Naive thymus-derived CD4-positive, alpha-beta T cell (primary cell): Measurements from ENCODE around the gene STS. TPM values are rescaled to one million over a fixed set of nuclear protein-coding genes. Genes with fewer than 3 reads are reported as not detected.

ENCODE experiments used
- ATAC-seq: fragments of 150-1000 bp; cut with Tn5 transposase; 2 replicates; pipeline ENCODE4 v1.10.0; 2021; ENCODE audit warnings: mild to moderate bottlenecking, moderate library complexity
- CTCF ChIA-PET: fragments of 350-600 bp; sonication (Branson Sonifier 250); formaldehyde crosslinking; loops from one replicate; lab custom pipeline; 2021; ENCODE audit warnings: antibody characterized with exemption; lab: Charles Lee
- POLR2A ChIA-PET: fragments of 350-600 bp; sonication (Branson Sonifier 250); formaldehyde crosslinking; loops from one replicate; lab custom pipeline; 2021; ENCODE audit warnings: antibody characterized with exemption, inconsistent platforms; lab: Charles Lee
- DNase-seq, 9 donors: peaks; one replicate each; pipeline versions ENCODE4 v3.0.0 to v3.0.0-alpha.2; 2020 to 2022; ENCODE audit warnings: mixed read lengths in 1 of 9
- H3K27ac ChIP-seq: one replicate; pipeline ENCODE4 v1.7.0; 2013; ENCODE audit warnings: mild to moderate bottlenecking, low read depth, low read length, moderate library complexity
- H3K27me3 ChIP-seq, 2 donors: one replicate each; pipeline ENCODE4 v1.7.0; 2013; ENCODE audit warnings: low read length in 2 of 2, mild to moderate bottlenecking in 2 of 2, moderate library complexity in 2 of 2; ENCODE audit not compliant: control insufficient read depth in 2 of 2, insufficient read depth in 2 of 2
- H3K36me3 ChIP-seq, 3 experiments: 1 replicate in 2 of 3; 2 replicates in 1 of 3; pipeline ENCODE4 v1.7.0; 2013; ENCODE audit warnings: low read length in 3 of 3, mild to moderate bottlenecking in 3 of 3, moderate library complexity in 1 of 3; ENCODE audit not compliant: insufficient read depth in 3 of 3, control insufficient read depth in 2 of 3
- H3K4me1 ChIP-seq, 2 donors: one replicate each; pipeline ENCODE4 v1.7.0; 2013; ENCODE audit warnings: low read length in 2 of 2, mild to moderate bottlenecking in 2 of 2, moderate library complexity in 1 of 2; ENCODE audit not compliant: control insufficient read depth in 2 of 2, insufficient read depth in 2 of 2
- H3K4me3 ChIP-seq: 2 replicates; pipeline ENCODE4 v1.7.0; 2013; ENCODE audit warnings: mild to moderate bottlenecking, low read length
- H3K9me3 ChIP-seq, 3 experiments: 1 replicate in 2 of 3; 2 replicates in 1 of 3; pipeline ENCODE4 v1.7.0; 2013; ENCODE audit warnings: low read length in 3 of 3; ENCODE audit not compliant: control insufficient read depth in 2 of 3
- H3K27ac Mint-ChIP-seq, 9 donors: one replicate each; pipeline ENCODE4 v1.8.0; 2020 to 2022; ENCODE audit warnings: mixed read lengths in 9 of 9, mild to moderate bottlenecking in 8 of 9, moderate library complexity in 5 of 9, inconsistent platforms in 2 of 9
- H3K27me3 Mint-ChIP-seq, 5 donors: one replicate each; pipeline ENCODE4 v1.8.0; 2021 to 2022; ENCODE audit warnings: mixed read lengths in 5 of 5, mild to moderate bottlenecking in 1 of 5
- H3K36me3 Mint-ChIP-seq, 5 donors: one replicate each; pipeline ENCODE4 v1.8.0; 2020 to 2022; ENCODE audit warnings: mixed read lengths in 5 of 5, mild to moderate bottlenecking in 3 of 5, inconsistent platforms in 1 of 5
- H3K4me1 Mint-ChIP-seq, 7 donors: one replicate each; pipeline ENCODE4 v1.8.0; 2020 to 2022; ENCODE audit warnings: mixed read lengths in 7 of 7, mild to moderate bottlenecking in 3 of 7, inconsistent platforms in 1 of 7
- H3K4me3 Mint-ChIP-seq, 10 donors: one replicate each; pipeline ENCODE4 v1.8.0; 2020 to 2022; ENCODE audit warnings: mild to moderate bottlenecking in 10 of 10, mixed read lengths in 10 of 10, moderate library complexity in 6 of 10, inconsistent platforms in 2 of 10
- H3K9me3 Mint-ChIP-seq, 11 donors: one replicate each; pipeline ENCODE4 v1.8.0; 2020 to 2022; ENCODE audit warnings: mixed read lengths in 11 of 11, mild to moderate bottlenecking in 4 of 11, inconsistent platforms in 1 of 11, moderate library complexity in 1 of 11
- intact Hi-C, 2 donors: fragments of 100-400 bp; cut with micrococcal nuclease; formaldehyde crosslinking; loops; one replicate each; pipeline ENCODE4 v1.15.1; 2023
- polyA plus RNA-seq, 2 donors: library from polyadenylated mRNA; unstranded; fragments of 300-500 nt; fragmentation: Illumina TruSeq; gene quantifications; one replicate each; pipeline ENCODE4 v1.2.3, GENCODE V29; 2021
- total RNA-seq, 6 experiments: library from RNA in 5 of 6; stranded (reverse) in 5 of 6; gene quantifications; 1 replicate in 5 of 6; 2 replicates in 1 of 6; pipeline ENCODE4 v1.2.3 and lab custom pipeline; 2021 to 2026

STS gene
- total and polyA plus RNA-seq, 7 experiments from 2014 or later = 0.21 to 2.3 (median 0.78) TPM

GRCh38 chrX:7154041-7154597, 6.6 kb downstream of the STS start:
- Mint-ChIP-seq H3K4me3 (peak overlapping the region in 1 of 10 donors; percentile 39), H3K36me3 (peaks cover 0 to 7% (median 0%) of the 10 kb centered on the region in 5 donors), H3K4me1 (peaks cover 0 to 6% (median 0%) of the 10 kb centered on the region in 7 donors), H3K27me3 (peaks cover 0 to 2% (median 0%) of the 10 kb centered on the region in 5 donors), H3K9me3 (peaks cover 0 to 2% (median 0%) of the 10 kb centered on the region in 11 donors), H3K27ac (peak overlapping the region in 1 of 9 donors; percentile 70)
- H3K9me3 ChIP-seq = no peaks in the 10 kb centered on the region
- H3K36me3 ChIP-seq = no peaks in the 10 kb centered on the region
- H3K4me3 ChIP-seq = no peak overlapping the region
- DNase-seq (no peak), ATAC-seq (no peak)
- POLR2A ChIA-PET = no interaction called here
- CTCF ChIA-PET = interaction anchor here (0.7 kb wide), 1 partner anchor 518 kb away, joined by 5 read pairs; no protein-coding TSS in a partner anchor
- intact Hi-C loops = no loop called here
- H3K4me1 ChIP-seq = no peaks in the 10 kb centered on the region
- no peak overlapping the region for H3K27ac ChIP-seq
- no peaks in the 10 kb centered on the region for H3K27me3 ChIP-seq

GRCh38 chrX:7155163-7155562, 7.7 kb downstream of the STS start:
- no peak overlapping the region for H3K27ac Mint-ChIP-seq
- Histone ChIP-seq H3K9me3 (no peaks in the 10 kb centered on the region), H3K36me3 (no peaks in the 10 kb centered on the region), H3K4me1 (no peaks in the 10 kb centered on the region), H3K27ac (no peak overlapping the region), H3K4me3 (no peak overlapping the region), H3K27me3 (no peaks in the 10 kb centered on the region)
- H3K27me3 Mint-ChIP-seq = peaks cover 0 to 2% (median 0%) of the 10 kb centered on the region in 5 donors
- ATAC-seq (no peak), DNase-seq (no peak)
- intact Hi-C loops = no loop called here
- H3K4me3 Mint-ChIP-seq = no peak overlapping the region
- H3K36me3 Mint-ChIP-seq = peaks cover 0 to 7% (median 0%) of the 10 kb centered on the region in 5 donors
- peaks cover 0 to 2% (median 0%) of the 10 kb centered on the region in 11 donors for H3K9me3 Mint-ChIP-seq
- ChIA-PET POLR2A (interaction anchor here (0.7 kb wide), 1 partner anchor 9 kb away, joined by 5 read pairs; no protein-coding TSS in a partner anchor), CTCF (interaction anchor here (0.7 kb wide), 1 partner anchor 517 kb away, joined by 5 read pairs; no protein-coding TSS in a partner anchor)
- peaks cover 0 to 6% (median 0%) of the 10 kb centered on the region in 7 donors for H3K4me1 Mint-ChIP-seq

- H3K4me1 ChIP-seq = no peaks in the 10 kb centered on the region
- ChIA-PET CTCF (no interaction called here), POLR2A (no interaction called here)
- peaks cover 0 to 2% (median 0%) of the 10 kb centered on the region in 5 donors for H3K27me3 Mint-ChIP-seq
- H3K27me3 ChIP-seq = no peaks in the 10 kb centered on the region
- H3K4me1 Mint-ChIP-seq = peaks cover 0 to 6% (median 0%) of the 10 kb centered on the region in 7 donors
- no peaks in the 10 kb centered on the region for H3K9me3 ChIP-seq
- no peak overlapping the region for H3K27ac ChIP-seq
- H3K27ac Mint-ChIP-seq = no peak overlapping the region
- DNase-seq (no peak), ATAC-seq (no peak)
- no peak overlapping the region for H3K4me3 ChIP-seq
- no peak overlapping the region for H3K4me3 Mint-ChIP-seq
- H3K36me3 Mint-ChIP-seq = peaks cover 0 to 7% (median 0%) of the 10 kb centered on the region in 5 donors
- peaks cover 0 to 2% (median 0%) of the 10 kb centered on the region in 11 donors for H3K9me3 Mint-ChIP-seq
- intact Hi-C loops = no loop called here
- H3K36me3 ChIP-seq = no peaks in the 10 kb centered on the region
These were observed 9.4 kb downstream of the STS start for GRCh38 chrX:7156879-7157278.

- Mint-ChIP-seq H3K27ac (no peak overlapping the region), H3K4me3 (no peak overlapping the region), H3K36me3 (peaks cover 0 to 7% (median 0%) of the 10 kb centered on the region in 5 donors), H3K27me3 (peaks cover 0 to 2% (median 0%) of the 10 kb centered on the region in 5 donors), H3K4me1 (peaks cover 0 to 2% (median 0%) of the 10 kb centered on the region in 7 donors), H3K9me3 (peaks cover 0 to 2% (median 0%) of the 10 kb centered on the region in 11 donors)
- Histone ChIP-seq H3K4me3 (no peak overlapping the region), H3K36me3 (no peaks in the 10 kb centered on the region), H3K4me1 (no peaks in the 10 kb centered on the region), H3K27me3 (no peaks in the 10 kb centered on the region), H3K27ac (no peak overlapping the region), H3K9me3 (no peaks in the 10 kb centered on the region)
- ChIA-PET CTCF (no interaction called here), POLR2A (no interaction called here)
- intact Hi-C loops = no loop called here
- DNase-seq (no peak), ATAC-seq (no peak)
These were observed 11.0 kb downstream of the STS start for GRCh38 chrX:7158468-7158990.

GRCh38 chrX:7159149-7159861, 11.8 kb downstream of the STS start:
- H3K4me1 Mint-ChIP-seq = peaks cover 0 to 2% (median 0%) of the 10 kb centered on the region in 7 donors
- H3K9me3 ChIP-seq = no peaks in the 10 kb centered on the region
- H3K27me3 ChIP-seq = no peaks in the 10 kb centered on the region
- ChIA-PET CTCF (no interaction called here), POLR2A (no interaction called here)
- no peak overlapping the region for H3K4me3 ChIP-seq
- H3K27ac Mint-ChIP-seq = no peak overlapping the region
- H3K27me3 Mint-ChIP-seq = peaks cover 0 to 2% (median 0%) of the 10 kb centered on the region in 5 donors
- DNase-seq (no peak), ATAC-seq (no peak)
- H3K9me3 Mint-ChIP-seq = peaks cover 0 to 2% (median 0%) of the 10 kb centered on the region in 11 donors
- H3K36me3 ChIP-seq = no peaks in the 10 kb centered on the region
- H3K27ac ChIP-seq = no peak overlapping the region
- H3K4me1 ChIP-seq = no peaks in the 10 kb centered on the region
- H3K4me3 Mint-ChIP-seq = no peak overlapping the region
- intact Hi-C loops = no loop called here
- peaks cover 0 to 7% (median 0%) of the 10 kb centered on the region in 5 donors for H3K36me3 Mint-ChIP-seq

- H3K27me3 Mint-ChIP-seq = no peaks in the 10 kb centered on the region
- ChIA-PET CTCF (no interaction called here), POLR2A (no interaction called here)
- intact Hi-C loops = no loop called here
- H3K27ac Mint-ChIP-seq = no peak overlapping the region
- no peak for DNase-seq
- H3K9me3 ChIP-seq = no peaks in the 10 kb centered on the region
- H3K27me3 ChIP-seq = no peaks in the 10 kb centered on the region
- H3K4me1 ChIP-seq = no peaks in the 10 kb centered on the region
- H3K9me3 Mint-ChIP-seq = no peaks in the 10 kb centered on the region
- H3K4me3 ChIP-seq = no peak overlapping the region
- peaks cover 0 to 1% (median 0%) of the 10 kb centered on the region in 5 donors for H3K36me3 Mint-ChIP-seq
- peaks cover 0 to 2% (median 0%) of the 10 kb centered on the region in 7 donors for H3K4me1 Mint-ChIP-seq
- H3K27ac ChIP-seq = no peak overlapping the region
- no peaks in the 10 kb centered on the region for H3K36me3 ChIP-seq
- ATAC-seq = no peak
- no peak overlapping the region for H3K4me3 Mint-ChIP-seq
These were observed 15.7 kb downstream of the STS start for GRCh38 chrX:7163146-7163677.
